GM21367 (cell line): ENCODE results near the gene PPP6R2.
A peak's percentile ranks its signal among the peaks of the same experiment; 100 is the strongest.

ENCODE experiments used
- ATAC-seq: cut with Tn5 transposase; IDR thresholded peaks from one replicate; pipeline ENCODE4 v1.9.1; 2021; ENCODE audit not compliant: unreplicated experiment

Gene PPP6R2

GRCh38 chr22:50305923-50306566 lies 37.1 kb upstream of the PPP6R2 start:
- no peak for ATAC-seq

DNA sequence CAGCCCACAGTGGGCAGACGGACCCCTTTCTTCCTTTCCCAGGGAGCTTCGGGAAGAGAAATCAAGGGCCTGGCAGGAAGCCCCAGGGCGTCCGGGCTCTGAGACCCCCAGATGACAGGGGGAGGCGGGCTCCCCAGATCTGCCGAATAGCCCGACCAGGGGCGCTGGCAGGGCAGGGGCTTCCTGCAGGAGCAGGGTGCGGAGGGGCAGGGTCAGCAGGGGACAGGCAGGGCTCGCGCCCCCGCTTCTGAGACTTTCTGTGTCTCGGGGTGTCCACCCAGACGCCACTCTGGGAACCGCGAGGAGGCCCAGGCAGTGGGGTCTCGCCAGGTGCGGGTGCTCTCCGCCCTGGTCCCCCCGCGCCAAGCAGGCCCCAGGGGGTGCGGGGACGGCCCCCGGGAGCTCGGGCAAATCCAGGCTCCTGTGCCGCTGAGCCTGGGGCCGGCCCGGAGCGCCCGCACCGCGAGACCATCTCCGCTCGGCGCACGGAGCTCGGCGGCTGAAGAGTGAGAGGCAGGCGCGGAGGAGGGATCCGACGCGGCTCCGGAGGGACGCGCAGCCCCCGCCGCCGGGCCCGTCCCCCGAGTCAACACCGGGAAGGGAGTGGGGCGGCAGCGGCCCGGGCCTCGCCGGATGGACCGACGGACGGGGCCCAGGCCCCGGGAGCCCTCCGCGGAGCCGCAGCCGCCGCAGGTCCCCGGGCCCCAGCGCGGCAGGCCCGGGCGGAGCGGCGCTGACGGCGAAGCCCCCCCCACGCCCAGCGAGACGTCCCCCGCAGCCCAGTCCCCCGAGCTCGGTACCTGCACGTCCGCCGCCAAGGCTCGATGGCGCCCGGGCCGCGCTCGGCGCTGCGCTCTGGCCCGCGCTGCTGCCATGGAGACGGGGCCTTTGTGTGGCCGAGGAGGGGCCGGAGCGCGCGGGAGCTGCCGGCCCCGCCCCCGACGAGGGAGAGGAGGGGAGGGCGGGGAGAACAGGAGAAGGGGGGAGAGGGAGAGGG lies 36.1 kb upstream of the PPP6R2 start, which contains the start of gene PLXNB2:
TSS of gene PLXNB2 (minus strand) at position 894 of the 997 bp plus-strand sequence. CDS start 17,062 bp downstream, outside the sequence.
- ATAC-seq, result no peak

- ATAC-seq, result no peak
These were observed 35.1 kb upstream of the PPP6R2 start for GRCh38 chr22:50307890-50308596.

DNA sequence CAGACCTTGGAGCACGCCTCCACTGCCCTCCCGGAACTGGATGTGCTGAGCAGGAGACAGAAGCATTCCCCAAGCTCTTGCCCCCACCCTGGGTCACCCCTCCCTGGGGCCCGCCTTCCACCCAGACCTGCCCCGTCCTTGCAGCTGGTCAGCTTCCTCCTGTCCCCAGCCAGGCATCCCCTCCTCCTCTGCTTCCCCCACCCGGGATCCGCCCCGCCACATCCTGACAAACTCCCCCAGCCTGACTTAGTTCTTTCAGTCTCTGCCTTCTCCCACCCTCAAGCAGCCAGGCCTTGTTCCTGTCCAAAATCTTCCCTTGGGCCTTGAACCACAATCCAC lies 34.6 kb upstream of the PPP6R2 start:
- ATAC-seq, result no peak

DNA sequence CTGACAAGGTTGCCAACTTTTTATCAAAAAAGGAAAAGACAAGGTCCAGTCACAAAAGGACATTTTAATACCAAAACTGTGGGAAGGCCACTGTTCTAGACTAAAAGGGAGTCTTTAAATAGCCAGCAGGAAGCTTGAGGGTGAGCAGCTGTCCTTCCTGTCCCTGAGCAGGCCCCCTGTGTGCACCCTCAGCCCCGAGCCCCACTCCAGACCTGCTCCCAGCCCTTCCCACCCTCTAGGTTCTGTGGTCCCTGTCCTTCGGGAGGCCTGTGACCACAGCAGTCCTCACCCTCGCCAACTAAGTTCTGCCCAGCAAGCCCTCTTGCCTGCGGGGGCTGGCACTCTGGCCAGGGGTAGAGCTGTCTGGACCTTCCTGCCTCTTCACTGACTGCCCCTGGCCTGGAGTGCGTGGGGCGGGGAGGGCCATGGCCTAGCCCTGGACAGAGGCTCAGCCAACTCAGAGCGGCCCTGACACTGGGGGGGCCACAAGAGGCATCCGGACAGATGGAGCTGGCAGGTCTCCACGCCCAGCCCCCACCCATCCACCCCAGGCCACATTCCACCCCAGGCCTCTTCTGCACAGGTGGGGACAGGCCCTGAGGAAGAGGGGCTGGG lies 34.0 kb upstream of the PPP6R2 start:
- ATAC-seq, result no peak

GRCh38 chr22:50309601-50309991 lies 33.5 kb upstream of the PPP6R2 start:
- ATAC-seq, result no peak

GRCh38 chr22:50310031-50310722 lies 33.0 kb upstream of the PPP6R2 start:
- no peak for ATAC-seq

- ATAC-seq, result no peak
These were observed 32.1 kb upstream of the PPP6R2 start for GRCh38 chr22:50310949-50311444.

GRCh38 chr22:50311606-50312351 lies 31.3 kb upstream of the PPP6R2 start:
- ATAC-seq, result no peak

DNA sequence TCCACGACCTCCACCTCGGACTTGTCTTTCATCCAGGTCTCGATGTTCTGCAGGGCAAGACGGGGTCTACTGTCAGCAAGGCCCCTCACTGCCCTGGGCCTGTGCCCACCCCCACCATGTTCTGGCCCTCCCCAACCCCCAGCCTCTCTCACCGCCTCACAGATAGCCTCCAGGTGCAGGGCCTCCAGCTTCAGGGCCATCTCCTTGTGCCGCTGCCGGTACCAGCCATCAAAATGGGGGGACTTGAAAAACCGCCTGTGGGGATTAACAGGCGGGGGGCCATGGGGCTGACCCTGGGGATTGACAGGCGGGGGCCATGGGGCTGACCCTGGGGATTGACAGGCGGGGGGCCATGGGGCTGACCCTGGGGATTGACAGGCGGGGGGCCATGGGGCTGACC lies 30.8 kb upstream of the PPP6R2 start:
- no peak for ATAC-seq

- no peak for ATAC-seq
These were observed 30.1 kb upstream of the PPP6R2 start for GRCh38 chr22:50313021-50313420.

- ATAC-seq, result no peak
These were observed 29.5 kb upstream of the PPP6R2 start for GRCh38 chr22:50313600-50313999.

DNA sequence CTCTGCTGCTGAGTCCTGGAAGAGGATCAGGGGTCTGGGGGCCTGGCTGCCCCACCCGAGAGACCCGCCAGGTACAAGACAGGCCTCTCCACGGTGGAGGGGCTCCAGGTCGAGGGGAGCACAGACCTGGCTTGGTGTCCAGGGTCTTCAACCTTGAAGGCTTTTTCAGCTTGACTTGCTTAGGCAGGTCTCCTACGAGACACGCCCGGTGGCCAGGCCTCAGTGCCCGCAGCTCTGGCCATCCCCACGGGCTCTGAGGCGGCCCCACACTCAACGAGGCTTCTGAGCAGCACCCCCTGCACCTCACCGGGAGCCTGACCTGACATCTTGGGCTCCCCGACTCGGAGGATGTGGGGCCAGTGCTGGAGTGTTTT lies 29.1 kb upstream of the PPP6R2 start:
- ATAC-seq, result no peak

GRCh38 chr22:50314455-50315288 lies 28.5 kb upstream of the PPP6R2 start:
- ATAC-seq, result peak; percentile 58

DNA sequence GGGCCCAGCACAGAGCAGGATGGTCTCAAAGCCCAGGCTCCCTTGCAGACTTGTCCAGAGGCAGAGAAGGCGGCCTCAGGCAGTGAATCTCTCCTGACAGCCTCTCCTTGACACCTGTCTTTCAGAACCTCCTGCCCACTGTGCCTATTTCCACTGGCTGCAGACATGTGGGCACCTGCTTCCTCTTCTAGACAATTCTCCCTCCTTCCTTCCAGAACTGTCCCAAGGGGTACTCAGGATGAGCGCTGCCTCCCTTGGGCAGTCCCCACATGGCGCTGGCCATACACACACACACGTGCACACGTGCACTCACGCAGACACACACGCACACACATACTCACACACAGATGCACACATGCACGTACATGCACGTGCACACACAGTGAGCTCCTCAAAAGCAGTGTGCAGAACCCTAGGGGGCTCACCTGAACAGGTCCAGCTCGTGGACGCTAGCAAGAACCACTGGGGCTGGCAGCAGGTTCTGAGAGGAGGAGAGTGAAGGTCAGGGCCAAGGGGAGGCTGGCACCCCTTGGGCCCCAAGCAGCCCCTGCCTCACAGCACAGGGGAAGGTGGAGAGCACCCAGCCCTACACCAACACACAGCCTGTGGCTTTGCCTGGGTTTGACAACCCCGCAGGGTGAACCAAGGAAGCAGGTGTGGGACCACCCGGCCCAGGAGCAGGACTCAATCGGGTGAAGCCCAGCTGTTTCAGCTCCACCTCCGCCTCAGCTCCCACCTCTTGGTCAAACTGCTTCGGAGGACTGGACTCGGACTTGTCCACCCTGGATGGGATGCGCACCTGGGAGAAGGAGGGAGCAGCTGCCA lies 27.6 kb upstream of the PPP6R2 start:
- no peak for ATAC-seq

DNA sequence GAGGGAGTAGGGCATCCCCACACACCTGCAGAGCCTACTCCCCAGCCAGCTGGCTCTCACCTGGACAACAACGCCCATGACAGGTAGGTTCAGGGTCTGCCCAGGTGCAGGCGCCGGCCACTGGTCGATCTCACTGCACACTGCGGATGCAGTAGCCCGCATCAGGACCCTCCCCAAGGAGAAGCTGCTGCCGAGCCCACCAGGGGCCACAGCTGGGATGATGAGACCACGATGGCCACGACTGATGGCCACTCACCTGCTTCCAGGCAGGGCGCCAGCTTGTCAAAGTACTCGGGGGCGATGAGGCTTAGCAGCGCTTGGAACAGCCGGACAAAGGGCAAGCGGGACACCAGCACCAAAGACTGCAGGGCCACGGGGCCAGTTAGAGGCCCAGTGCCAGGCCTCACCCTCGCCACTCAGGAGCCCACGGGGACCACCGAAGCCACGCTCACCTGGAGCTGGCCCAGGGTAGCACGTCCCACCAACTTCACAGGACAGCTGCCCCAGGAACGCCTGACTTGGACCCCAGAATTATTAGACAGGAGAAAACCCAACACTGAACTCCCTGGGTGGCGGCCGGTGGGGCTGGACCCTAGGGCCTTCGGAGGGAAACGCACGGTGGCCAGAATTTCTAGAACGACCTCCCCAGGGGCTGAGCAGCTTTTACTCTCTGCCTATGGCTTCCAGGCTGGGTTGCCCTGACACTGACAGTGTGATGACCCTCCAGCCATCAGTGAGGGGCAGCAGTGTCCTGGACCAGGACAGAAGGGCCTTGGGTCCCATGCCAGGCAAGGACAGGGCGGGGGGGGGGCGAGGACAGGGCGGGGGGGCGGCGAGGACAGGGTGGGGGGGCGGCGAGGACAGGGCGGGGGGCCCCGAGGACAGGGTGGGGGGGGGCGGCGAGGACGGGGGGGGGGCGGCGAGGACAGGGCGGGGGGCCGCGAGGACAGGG lies 26.7 kb upstream of the PPP6R2 start:
- ATAC-seq, result no peak

- no peak for ATAC-seq
These were observed 25.9 kb upstream of the PPP6R2 start for GRCh38 chr22:50317178-50317577.
